Astrocyte (in vitro differentiated cells and primary cell): Measurements from ENCODE around the gene PDSS2. TPM values are rescaled to one million over a fixed set of nuclear protein-coding genes. Genes with fewer than 3 reads are reported as not detected.

Source experiments
- DNase-seq: peaks from one replicate; pipeline ENCODE4 v3.0.0-alpha.2; 2010; ENCODE audit warnings: low read depth
- FAIRE-seq: peaks from 2 replicates; lab custom pipeline; 2011; peaks lifted over from hg19 to GRCh38; lab: Jason Lieb, UNC
- H2AFZ ChIP-seq: 2 replicates; pipeline ENCODE4 v1.6.0; 2012; ENCODE audit warnings: low read depth, low read length, inconsistent platforms
- H3K27ac ChIP-seq: 2 replicates; pipeline ENCODE4 v1.5.1; 2011; ENCODE audit warnings: low read depth, low read length, inconsistent platforms
- H3K27me3 ChIP-seq: 2 replicates; pipeline ENCODE4 v1.6.0; 2011; ENCODE audit warnings: low read length, inconsistent platforms; ENCODE audit not compliant: insufficient read depth
- H3K36me3 ChIP-seq: 2 replicates; pipeline ENCODE4 v1.5.1; 2011; ENCODE audit warnings: low read length, inconsistent platforms; ENCODE audit not compliant: insufficient read depth
- H3K4me1 ChIP-seq: 2 replicates; pipeline ENCODE4 v1.5.1; 2011; ENCODE audit warnings: low read length, inconsistent platforms; ENCODE audit not compliant: insufficient read depth
- H3K4me2 ChIP-seq: 2 replicates; pipeline ENCODE4 v1.6.0; 2012; ENCODE audit warnings: low read length, inconsistent platforms
- H3K4me3 ChIP-seq: 2 replicates; pipeline ENCODE4 v1.5.1; 2011; ENCODE audit warnings: low read depth, mild to moderate bottlenecking, low read length, inconsistent platforms; ENCODE audit not compliant: insufficient read depth
- H3K79me2 ChIP-seq: 2 replicates; pipeline ENCODE4 v1.6.0; 2012; ENCODE audit warnings: mild to moderate bottlenecking, low read length, inconsistent platforms; ENCODE audit not compliant: insufficient read depth
- H3K9ac ChIP-seq: 2 replicates; pipeline ENCODE4 v1.6.0; 2012; ENCODE audit warnings: mild to moderate bottlenecking, low read length, inconsistent platforms
- H3K9me3 ChIP-seq: 2 replicates; pipeline ENCODE4 v1.5.1; 2012; ENCODE audit warnings: low read depth, mild to moderate bottlenecking, low read length, inconsistent platforms; ENCODE audit not compliant: insufficient read depth
- H4K20me1 ChIP-seq: 2 replicates; pipeline ENCODE4 v1.6.0; 2012; ENCODE audit warnings: low read length, inconsistent platforms; ENCODE audit not compliant: insufficient read depth
- H3K27ac Mint-ChIP-seq: one replicate; pipeline ENCODE4 v1.8.0; 2021; ENCODE audit warnings: mild to moderate bottlenecking, mixed read lengths; ENCODE audit not compliant: unreplicated experiment
- H3K27me3 Mint-ChIP-seq: one replicate; pipeline ENCODE4 v1.8.0; 2021; ENCODE audit warnings: low read depth, mixed read lengths; ENCODE audit not compliant: unreplicated experiment
- H3K36me3 Mint-ChIP-seq: one replicate; pipeline ENCODE4 v1.8.0; 2021; ENCODE audit warnings: low read depth, mixed read lengths; ENCODE audit not compliant: unreplicated experiment
- H3K4me1 Mint-ChIP-seq: one replicate; pipeline ENCODE4 v1.8.0; 2021; ENCODE audit warnings: low read depth, mixed read lengths; ENCODE audit not compliant: unreplicated experiment
- H3K4me3 Mint-ChIP-seq: one replicate; pipeline ENCODE4 v1.8.0; 2021; ENCODE audit warnings: mild to moderate bottlenecking, moderate library complexity, mixed read lengths; ENCODE audit not compliant: unreplicated experiment
- H3K9me3 Mint-ChIP-seq: one replicate; pipeline ENCODE4 v1.8.0; 2021; ENCODE audit warnings: mild to moderate bottlenecking, mixed read lengths; ENCODE audit not compliant: unreplicated experiment
- EZH2 ChIP-seq: IDR thresholded peaks from 2 replicates; pipeline ENCODE4 v1.6.1; 2012; ENCODE audit warnings: mild to moderate bottlenecking, low read length, inconsistent platforms; ENCODE audit not compliant: insufficient read depth
- total RNA-seq: library from RNA; stranded (reverse); gene quantifications from 2 replicates; pipeline ENCODE4 v1.2.1, GENCODE V29; 2021
- TF ChIP-seq, protein P1 (sequence below): IDR thresholded peaks from 2 replicates; pipeline ENCODE4 v1.5.1; 2011; ENCODE audit warnings: low read depth, mild to moderate bottlenecking, inconsistent platforms, low read length, moderate library complexity; ENCODE audit not compliant: insufficient read depth

PDSS2 gene
- total RNA-seq, 1 donor from 2014 or later, result 7.7 TPM

DNA sequence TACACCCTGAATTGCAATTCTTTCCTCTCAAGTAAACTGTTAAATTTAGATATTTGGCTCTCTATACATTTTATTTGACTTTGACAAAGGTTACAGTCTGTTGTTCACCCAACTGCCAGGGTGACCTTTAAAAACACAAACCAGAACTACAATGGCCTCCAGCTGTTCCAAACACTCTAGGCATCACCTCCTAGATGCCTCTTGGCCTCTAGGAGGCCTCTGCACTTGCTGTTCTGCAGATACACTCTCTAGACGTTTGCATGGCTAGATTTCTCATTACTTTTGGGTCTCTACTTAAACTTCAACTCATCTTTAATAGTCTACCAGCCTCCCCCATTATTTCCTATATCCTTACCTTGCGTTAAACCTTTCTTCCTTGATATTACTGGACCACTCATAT is 241.2 kb downstream of the PDSS2 start:
- no peaks in the 10 kb centered on the region for H3K4me1 ChIP-seq
- FAIRE-seq (no peak), DNase-seq (no peak)
- H3K36me3 ChIP-seq, result no peaks in the 10 kb centered on the region
- TF ChIP-seq, protein P1, sequence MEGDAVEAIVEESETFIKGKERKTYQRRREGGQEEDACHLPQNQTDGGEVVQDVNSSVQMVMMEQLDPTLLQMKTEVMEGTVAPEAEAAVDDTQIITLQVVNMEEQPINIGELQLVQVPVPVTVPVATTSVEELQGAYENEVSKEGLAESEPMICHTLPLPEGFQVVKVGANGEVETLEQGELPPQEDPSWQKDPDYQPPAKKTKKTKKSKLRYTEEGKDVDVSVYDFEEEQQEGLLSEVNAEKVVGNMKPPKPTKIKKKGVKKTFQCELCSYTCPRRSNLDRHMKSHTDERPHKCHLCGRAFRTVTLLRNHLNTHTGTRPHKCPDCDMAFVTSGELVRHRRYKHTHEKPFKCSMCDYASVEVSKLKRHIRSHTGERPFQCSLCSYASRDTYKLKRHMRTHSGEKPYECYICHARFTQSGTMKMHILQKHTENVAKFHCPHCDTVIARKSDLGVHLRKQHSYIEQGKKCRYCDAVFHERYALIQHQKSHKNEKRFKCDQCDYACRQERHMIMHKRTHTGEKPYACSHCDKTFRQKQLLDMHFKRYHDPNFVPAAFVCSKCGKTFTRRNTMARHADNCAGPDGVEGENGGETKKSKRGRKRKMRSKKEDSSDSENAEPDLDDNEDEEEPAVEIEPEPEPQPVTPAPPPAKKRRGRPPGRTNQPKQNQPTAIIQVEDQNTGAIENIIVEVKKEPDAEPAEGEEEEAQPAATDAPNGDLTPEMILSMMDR, result no peak
- TF ChIP-seq EZH2, result no peak
- no peaks in the 10 kb centered on the region for H4K20me1 ChIP-seq
- no peak overlapping the region for H3K4me3 ChIP-seq
- no peaks in the 10 kb centered on the region for H3K9me3 Mint-ChIP-seq
- H3K9me3 ChIP-seq, result no peaks in the 10 kb centered on the region
- no peaks in the 10 kb centered on the region for H3K27me3 Mint-ChIP-seq
- no peak overlapping the region for H3K27ac ChIP-seq
- H3K4me3 Mint-ChIP-seq, result no peak overlapping the region
- no peaks in the 10 kb centered on the region for H3K79me2 ChIP-seq
- no peaks in the 10 kb centered on the region for H3K27me3 ChIP-seq
- H3K27ac Mint-ChIP-seq, result no peak overlapping the region
- H2AFZ ChIP-seq, result no peak overlapping the region
- no peak overlapping the region for H3K9ac ChIP-seq
- H3K36me3 Mint-ChIP-seq, result no peaks in the 10 kb centered on the region
- H3K4me1 Mint-ChIP-seq, result no peaks in the 10 kb centered on the region
- no peak overlapping the region for H3K4me2 ChIP-seq

DNA sequence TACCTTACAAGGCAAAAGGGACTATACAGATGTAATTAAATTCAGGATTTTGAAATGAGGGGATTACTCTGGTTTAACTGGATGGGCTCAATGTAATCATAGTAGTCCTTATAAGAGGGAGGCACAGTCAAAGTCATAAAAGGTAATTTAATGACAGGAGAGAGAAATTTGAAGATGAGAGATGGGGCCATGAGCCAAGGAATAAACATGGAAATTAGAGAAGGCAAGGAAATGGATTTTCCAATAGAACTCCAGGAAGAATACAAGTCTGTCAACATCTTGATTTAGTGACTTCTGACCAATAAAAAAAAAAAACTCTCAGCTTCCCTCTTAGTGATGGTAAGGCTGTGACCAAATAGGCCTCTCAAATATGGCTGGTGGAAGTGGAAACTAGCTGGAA is 242.1 kb downstream of the PDSS2 start:
- no peaks in the 10 kb centered on the region for H3K9me3 ChIP-seq
- no peak overlapping the region for H3K27ac ChIP-seq
- Mint-ChIP-seq H3K9me3 (no peaks in the 10 kb centered on the region), H3K36me3 (no peaks in the 10 kb centered on the region), H3K4me3 (peak overlapping the region; percentile 9), H3K27ac (no peak overlapping the region), H3K4me1 (peaks cover under 1% of the 10 kb centered on the region), H3K27me3 (no peaks in the 10 kb centered on the region)
- DNase-seq (no peak), FAIRE-seq (no peak)
- H4K20me1 ChIP-seq, result no peaks in the 10 kb centered on the region
- no peaks in the 10 kb centered on the region for H3K27me3 ChIP-seq
- H3K4me3 ChIP-seq, result no peak overlapping the region
- no peak for TF ChIP-seq EZH2
- TF ChIP-seq, protein P1, result no peak
- H2AFZ ChIP-seq, result no peak overlapping the region
- H3K9ac ChIP-seq, result no peak overlapping the region
- no peak overlapping the region for H3K4me2 ChIP-seq
- no peaks in the 10 kb centered on the region for H3K4me1 ChIP-seq
- H3K79me2 ChIP-seq, result no peaks in the 10 kb centered on the region
- no peaks in the 10 kb centered on the region for H3K36me3 ChIP-seq

DNA sequence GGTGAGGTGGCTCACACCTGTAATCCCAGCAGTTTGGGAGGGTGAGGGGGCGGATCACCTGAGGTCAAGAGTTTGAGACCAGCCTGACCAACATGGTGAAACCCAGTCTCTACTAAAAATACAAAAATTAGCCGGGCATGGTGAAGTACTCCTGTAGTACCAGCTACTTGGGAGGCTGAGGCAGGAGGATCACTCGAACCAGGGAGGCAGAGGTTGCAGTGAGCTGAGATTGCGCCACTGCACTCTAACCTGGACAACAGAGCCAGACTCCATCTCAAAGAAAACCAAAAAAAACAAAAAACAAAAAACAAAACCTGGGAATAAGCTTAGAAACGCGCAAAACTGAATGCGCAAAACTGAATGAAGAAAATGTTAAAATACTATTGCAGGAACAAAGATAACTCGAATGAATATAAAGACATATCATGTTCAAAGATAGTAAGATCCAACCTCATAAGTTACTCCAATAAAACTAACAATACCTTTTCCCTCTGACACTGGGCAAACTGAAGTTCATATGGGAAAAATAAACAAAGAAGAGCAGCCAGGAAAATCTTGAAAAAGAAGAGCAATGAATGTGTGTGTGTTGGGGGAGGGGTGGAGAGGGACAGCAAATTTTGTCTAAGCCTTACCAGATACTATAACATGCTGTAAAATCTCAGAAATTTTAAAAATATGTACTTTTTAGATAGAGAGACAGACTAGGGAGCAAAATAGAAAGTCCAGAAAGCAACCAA is 243.0 kb downstream of the PDSS2 start:
- H3K4me3 Mint-ChIP-seq, result no peak overlapping the region
- Histone ChIP-seq H3K36me3 (no peaks in the 10 kb centered on the region), H3K9me3 (no peaks in the 10 kb centered on the region), H3K4me3 (no peak overlapping the region), H4K20me1 (no peaks in the 10 kb centered on the region), H3K27ac (no peak overlapping the region), H3K9ac (no peak overlapping the region), H3K27me3 (no peaks in the 10 kb centered on the region), H3K79me2 (no peaks in the 10 kb centered on the region), H3K4me1 (no peaks in the 10 kb centered on the region), H2AFZ (no peak overlapping the region), H3K4me2 (no peak overlapping the region)
- no peak for TF ChIP-seq EZH2
- TF ChIP-seq, protein P1, result no peak
- no peak for DNase-seq
- no peaks in the 10 kb centered on the region for H3K36me3 Mint-ChIP-seq
- no peaks in the 10 kb centered on the region for H3K9me3 Mint-ChIP-seq
- no peaks in the 10 kb centered on the region for H3K27me3 Mint-ChIP-seq
- H3K4me1 Mint-ChIP-seq, result peaks cover 7% of the 10 kb centered on the region
- no peak for FAIRE-seq
- no peak overlapping the region for H3K27ac Mint-ChIP-seq
